Activated CD4-positive, CD25-positive, alpha-beta regulatory T cell treated with anti-CD3 and anti-CD28 coated beads, Interleukin-2, amount 50 U/mL, for 16 hours (primary cell): Measurements from ENCODE around the gene IGSF9B.

ENCODE experiments used
- DNase-seq: peaks from one replicate; pipeline ENCODE4 v3.0.0-alpha.2; 2020; ENCODE audit warnings: low read depth, low spot score

Gene IGSF9B

DNA sequence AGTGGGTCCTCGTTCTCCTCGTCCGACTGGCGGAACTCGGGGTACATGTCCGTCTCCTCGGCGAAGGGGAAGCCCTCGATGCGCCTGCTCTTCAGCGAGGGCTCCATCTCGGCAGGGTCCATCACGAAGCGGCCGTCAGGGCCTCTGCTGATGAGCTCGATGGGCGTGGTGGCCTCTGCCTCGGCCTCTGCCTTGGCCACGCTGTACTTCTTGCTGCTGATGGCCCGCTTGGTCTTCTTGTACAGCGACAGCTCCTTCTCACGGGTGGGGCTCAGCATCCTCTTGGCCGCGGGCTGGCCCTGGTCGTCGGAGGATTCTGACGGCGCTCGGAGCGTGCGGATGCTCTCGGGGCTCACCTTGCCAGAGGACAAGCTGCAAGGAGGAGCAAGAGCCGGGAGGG lies 35.7 kb downstream of the IGSF9B start:
- DNase-seq, result no peak

GRCh38 chr11:133920109-133920990 lies 36.4 kb downstream of the IGSF9B start:
- DNase-seq, result no peak

DNA sequence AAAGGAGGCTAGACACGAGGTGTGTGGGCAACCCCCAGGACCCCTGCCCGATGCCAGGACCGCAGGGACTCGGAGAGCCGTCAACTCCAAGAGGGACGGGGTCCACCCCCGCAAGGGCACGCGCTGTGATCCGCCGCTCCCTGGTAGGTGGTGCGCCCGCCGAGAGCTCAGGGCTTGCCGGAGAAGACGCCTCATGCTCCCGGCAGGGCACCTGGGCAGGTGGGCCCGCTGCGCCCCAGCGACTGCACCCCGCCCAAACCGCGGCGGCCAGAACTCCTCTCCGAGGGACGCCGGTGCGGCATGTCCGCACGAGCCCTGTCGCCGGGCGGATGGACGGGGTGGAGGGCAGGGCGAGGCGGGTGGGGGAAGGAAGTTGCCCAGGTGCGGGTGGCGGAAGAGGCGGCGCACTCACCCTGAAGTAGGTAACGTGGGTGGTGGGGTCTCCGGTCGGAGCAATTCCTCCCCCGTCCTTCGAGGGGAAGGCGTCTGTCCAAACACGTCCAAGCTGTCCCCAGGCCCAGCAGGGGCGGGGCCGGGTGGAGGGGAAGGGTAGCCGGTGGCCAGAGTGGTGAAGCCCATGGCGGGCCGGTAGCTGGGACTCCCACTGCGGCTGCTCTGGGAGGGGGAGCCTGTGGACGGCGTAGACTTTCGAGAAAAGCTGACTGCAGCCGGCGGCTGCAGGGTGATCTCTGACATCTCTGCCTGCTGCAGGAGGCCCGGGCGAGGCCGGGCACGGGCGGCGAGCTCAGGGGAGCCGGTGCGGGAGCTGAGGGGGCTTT lies 37.2 kb downstream of the IGSF9B start:
- no peak for DNase-seq

GRCh38 chr11:133918608-133919260 lies 38.0 kb downstream of the IGSF9B start:
- DNase-seq, result no peak

DNA sequence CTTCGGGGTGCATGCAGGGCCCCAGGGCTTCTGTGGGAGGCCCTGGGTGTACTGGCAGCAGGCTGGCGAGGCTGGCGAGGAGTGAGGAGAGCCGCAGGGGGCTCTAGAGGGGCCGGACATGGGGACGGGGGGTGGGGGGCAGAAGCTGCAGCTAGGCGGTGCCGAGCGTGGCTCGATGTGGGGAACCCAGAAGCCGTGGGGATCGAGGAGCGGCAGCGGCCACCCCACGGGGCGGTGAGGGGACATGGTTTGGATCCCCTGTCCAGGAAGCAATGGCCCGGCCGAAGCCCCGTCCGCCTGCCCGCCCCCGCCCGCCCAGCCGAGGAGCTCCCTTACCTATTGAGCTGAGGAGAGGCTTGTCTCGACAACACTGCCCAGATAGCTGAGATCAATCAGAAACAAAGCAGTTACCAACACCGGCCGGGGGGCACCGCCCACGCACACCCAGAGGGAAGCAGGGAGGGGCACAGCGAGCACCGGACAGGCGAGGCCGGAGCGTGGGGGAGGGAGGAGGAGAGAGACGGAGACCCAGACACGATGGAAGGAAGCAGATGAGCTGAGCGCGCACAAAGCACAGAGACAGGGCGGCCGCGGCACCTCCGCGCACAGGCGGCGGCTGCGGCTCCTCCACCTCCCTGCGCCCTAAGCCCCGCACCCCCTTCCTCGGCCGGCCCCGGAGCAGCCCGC lies 38.7 kb downstream of the IGSF9B start:
- DNase-seq, result no peak

- DNase-seq, result no peak
These were observed 39.9 kb downstream of the IGSF9B start for GRCh38 chr11:133916784-133917440.

GRCh38 chr11:133913761-133914160 lies 43.0 kb downstream of the IGSF9B start:
- DNase-seq, result no peak

GRCh38 chr11:133911171-133911570 lies 45.6 kb downstream of the IGSF9B start:
- no peak for DNase-seq

GRCh38 chr11:133910101-133910500 lies 46.7 kb downstream of the IGSF9B start:
- DNase-seq, result no peak

DNA sequence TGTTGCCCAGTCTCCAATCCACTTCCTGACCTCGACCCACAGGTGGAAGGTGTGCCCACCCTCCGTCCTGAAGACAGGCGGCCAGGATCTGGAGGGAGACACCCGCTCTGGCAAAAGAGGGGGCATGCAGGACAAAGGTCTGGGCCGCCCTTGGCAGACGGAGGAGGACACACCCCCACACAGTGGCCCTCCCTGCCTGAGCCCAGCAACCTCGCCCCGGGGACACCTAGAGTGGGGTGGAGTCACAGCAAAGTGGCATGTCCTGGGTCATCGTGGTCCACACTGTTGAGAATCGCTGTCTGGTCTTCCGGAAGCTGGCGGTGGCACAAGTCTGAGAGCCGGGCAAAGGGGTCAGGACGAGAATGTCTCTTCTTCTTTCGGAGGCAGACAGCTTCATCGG lies 47.9 kb downstream of the IGSF9B start:
- no peak for DNase-seq

DNA sequence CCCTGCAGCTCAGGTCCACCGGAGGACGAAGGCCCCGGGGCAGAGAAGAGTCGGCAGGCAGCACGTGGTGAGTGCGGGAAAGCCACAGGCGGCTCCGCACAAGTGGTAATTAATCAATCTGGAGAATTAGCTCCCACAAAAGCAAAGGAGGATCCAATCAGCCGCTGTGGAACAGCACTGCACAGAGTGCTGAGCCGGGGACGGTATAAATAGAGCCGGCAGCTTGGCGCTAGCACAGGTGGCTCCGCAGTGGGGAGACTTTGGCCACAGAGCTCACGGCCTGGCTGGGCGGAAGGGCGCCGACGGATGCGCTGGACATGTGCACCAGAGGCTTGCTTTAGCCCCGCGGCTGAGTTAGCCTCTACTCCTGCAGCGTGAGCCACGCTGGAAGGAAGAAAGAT lies 48.9 kb downstream of the IGSF9B start:
- no peak for DNase-seq

DNA sequence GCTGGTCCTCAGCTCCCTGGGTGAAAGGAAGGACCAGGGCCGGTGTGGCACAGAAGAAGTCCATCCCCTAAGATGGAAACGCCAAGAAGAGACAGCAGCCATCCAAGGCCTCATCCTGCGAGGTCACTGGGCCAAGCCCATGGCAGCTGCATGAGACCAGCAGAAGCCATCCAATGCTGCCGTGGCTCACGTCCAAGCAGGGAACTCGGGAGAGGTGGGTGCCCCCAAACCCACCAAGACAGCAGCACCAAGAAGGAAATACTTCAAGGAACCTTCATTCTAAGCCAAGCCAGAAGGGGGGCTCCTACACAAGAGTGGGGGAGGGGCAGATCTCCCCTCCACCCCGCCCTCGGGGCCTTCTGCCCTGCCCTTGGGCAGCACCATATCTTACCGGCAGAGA lies 49.6 kb downstream of the IGSF9B start:
- DNase-seq, result no peak

- DNase-seq, result no peak
These were observed 50.0 kb downstream of the IGSF9B start for GRCh38 chr11:133906746-133907145.

GRCh38 chr11:133906241-133906640 lies 50.5 kb downstream of the IGSF9B start:
- no peak for DNase-seq

- no peak for DNase-seq
These were observed 51.1 kb downstream of the IGSF9B start for GRCh38 chr11:133905677-133906156.

DNA sequence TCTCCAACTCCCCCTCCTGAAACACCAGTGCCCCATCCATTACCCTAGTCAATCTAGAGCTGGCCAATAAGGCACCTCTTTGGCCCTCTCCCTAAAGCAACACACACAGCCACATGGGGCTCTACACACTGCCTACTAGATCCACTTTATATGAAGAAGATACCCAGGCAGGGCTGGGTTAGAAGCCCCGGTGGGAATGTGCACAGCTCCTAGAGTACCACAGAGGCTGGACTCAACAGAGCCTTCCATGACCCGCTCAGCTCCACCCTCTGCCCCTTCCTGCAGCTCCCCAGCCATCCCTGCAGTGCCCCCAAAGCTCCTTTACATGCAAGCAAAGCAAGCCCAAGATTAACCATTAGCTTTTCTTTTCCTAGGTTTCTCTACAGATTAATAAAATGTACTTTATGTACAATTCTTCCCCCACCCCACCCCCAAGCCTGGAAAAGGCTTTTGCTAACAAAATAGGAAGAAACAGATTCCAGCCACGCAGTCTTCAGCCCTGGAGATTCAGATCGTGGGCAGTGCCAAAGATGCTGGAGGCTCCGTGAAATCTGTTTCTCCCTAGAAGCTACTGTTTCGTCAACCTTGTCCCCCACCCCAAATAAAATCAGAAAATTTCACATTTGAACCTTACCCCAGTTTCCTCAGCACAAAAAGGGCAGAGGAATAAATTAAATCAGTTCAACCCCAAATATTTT lies 51.8 kb downstream of the IGSF9B start:
- no peak for DNase-seq

DNA sequence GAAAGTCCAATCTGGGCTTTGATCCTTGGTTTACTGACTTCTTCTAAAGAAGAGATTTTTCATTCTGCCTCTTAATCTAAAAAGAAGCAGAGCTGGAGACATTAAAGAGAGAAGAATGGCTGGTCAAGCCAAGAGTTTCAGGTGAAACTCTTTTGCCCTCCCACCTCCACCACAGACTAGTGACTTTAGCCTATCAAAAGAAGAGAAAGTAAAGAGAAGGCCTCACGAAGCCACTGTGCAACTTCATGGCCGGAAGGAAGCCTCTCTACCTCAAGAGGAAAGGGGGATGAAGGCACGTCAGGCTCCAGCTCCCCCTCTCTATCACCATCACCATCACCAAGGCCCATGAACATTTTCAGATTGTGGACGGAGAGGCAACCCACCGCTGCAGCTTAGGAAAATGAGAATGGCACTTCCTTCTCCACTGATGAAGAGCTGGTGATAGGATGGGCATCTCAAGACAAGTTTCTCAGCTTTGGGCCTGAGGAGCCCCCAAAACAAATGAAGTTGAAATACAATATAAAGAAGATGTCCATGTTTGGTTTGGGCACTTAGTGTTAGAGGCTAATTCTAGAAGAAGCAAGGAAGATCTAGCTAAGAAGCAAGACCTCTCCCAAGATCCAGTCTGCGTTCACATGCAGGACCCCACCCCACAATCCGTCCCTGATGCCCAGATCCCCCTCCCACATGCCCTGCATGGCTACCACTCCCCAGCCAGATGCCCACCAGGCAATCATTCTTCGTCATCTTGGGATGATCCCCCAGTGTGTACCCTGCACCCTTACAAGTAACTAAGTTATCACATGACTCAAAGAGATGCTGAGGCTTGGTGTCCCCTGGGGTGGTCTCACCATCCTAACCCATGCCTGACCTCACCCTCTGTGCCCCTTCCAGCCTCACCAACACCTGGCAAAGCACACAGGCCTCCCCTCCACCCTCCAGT lies 52.6 kb downstream of the IGSF9B start:
- DNase-seq, result no peak

DNA sequence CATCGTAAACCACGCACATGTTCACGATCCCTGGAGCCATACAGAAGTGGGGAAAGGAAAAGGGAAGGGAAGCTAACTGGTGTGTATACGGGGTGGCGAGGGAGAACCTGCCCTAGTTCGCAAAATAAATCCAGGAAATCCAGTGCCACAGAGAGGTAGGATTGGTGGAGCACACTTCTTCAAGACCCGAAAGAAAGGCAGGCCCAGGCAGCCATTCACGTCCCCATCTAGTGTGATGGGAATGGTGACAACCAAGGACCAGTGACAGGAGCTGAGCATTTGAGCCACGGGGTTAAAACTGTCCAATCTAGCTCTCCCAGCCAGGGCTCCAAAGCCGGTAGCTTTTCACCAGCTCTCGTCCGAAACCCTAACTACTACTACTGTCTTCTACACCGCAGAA lies 53.7 kb downstream of the IGSF9B start:
- no peak for DNase-seq

DNA sequence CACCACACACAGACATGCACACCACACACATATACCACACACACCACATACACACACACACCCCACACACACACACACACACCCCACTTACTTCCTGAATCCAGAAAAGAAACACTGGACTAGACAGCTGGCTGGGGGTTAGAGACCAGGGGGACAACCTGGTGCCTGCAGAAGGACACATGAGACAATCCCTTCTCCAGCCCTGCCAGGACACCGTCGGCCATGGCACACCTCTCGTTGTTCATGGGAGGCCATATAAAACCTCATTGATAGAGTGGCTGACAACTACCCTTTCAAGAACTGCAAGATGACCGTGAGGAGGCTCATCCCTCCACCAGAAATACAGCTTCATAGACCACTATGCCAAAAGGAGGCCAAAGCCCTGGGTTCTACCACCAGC lies 54.3 kb downstream of the IGSF9B start:
- DNase-seq, result no peak
